GM21367 (cell line): ENCODE measurements around the gene CDH23.

Source experiments
- ATAC-seq: cut with Tn5 transposase; IDR thresholded peaks from one replicate; pipeline ENCODE4 v1.9.1; 2021; ENCODE audit not compliant: unreplicated experiment

CDH23 gene

DNA sequence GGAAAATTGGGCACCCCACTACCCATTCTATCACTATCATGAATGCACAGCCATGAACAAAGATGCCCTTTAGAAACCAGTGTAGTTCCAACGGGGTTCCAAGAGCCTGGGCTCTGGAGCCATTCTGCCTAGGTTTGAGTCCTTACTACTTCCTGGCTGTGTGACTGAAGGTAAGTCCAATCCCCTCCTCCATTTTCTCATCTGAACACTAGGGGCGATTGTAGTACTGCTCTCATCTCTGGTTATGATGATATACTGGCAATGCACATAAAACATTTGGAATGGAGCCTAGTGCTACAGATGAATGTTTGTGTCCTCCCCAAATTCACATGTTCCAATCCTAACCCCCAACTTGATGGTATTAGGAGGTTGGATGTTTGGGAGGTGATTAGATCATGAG, 28.1 kb upstream of the CDH23 start:
- no peak for ATAC-seq

DNA sequence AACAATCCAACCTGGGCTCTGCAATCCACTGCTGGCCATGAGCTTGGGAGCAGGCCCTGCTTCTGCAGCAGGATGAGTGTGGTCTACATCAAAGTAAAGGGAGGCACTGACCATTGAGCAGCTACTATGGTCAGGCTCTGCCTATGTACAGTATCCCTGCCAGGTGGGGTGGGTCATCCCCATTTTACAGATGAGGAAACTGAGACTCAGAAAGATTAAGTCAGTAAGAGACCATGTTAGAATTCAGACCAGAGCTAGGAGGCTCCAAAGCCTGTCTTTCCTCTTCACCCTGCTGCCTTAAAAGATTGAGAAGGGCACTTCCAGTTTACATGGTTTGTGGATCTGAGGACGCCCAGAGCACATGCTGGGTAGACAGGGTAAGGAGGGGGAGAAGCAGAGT, 27.1 kb upstream of the CDH23 start:
- no peak for ATAC-seq

DNA sequence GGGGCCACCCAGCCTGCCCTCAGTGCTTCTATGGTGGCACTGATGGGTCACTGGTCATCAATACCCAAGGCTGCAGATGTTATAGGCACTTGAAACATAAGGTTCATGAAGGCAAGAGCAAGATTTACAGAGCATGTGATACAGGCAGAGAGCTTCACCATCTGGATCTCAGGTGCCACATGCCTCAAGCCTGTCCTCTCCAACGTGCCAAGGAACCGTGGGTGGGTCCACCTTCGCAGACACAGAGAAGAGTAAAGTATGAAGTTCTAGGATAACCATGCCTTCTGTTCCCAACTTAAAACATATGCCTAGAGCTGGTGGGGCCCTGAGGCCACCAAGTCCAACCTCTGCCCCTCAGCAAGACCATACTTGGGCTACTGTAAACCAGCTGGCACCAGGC, 26.7 kb upstream of the CDH23 start:
- no peak for ATAC-seq

GRCh38 chr10:71371750-71372166, 25.0 kb upstream of the CDH23 start:
- peak; percentile 40 for ATAC-seq

DNA sequence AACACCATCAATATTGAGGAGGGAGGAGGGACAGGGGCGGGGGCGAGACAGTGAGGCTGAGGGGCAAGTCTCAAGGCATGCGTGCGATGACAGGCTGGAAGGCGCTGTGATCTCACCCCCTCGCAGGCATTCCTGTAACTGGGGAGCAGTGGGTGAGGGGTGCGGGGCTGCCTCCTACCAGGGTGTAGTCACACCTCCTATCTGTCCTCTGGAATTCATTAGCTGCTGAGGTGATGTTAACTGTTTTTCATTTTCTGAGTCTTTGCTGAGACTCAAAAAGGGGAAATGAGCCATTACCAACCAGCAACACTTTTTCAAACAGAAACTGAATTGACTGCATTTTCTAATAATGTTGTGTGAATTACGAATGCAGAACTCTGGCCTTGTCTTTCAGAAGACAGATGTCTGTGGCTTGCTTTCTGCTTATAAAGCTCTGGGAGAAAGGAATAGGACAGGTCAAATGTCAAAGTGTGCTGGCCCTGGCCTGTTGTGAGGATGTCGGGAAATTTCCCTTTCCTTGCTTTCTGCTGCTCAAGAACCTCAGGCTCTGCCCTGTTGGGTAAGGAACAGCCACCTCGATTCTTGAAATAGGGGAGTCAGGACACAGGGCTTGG, 23.7 kb upstream of the CDH23 start:
- peak; percentile 52 for ATAC-seq

GRCh38 chr10:71374481-71375233, 22.1 kb upstream of the CDH23 start:
- no peak for ATAC-seq

DNA sequence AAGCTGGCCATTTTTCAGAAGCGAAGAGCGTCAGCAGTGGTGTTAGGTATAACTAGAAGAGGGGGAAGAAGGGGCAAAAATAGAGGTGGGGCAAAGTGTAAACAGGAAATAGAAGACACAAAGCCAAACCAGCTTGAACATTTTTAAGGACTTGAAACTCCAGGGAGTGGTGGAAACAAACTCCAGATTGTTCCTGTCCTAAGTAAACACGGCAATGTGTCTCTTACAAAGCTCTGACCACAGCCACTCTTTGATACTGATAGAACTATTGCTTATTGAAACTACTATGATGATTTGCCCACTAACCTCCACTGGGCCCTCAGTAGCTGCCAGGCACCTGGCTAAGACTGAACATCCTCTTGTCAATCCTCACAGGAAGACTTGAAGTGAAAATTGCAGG, 20.8 kb upstream of the CDH23 start:
- no peak for ATAC-seq

DNA sequence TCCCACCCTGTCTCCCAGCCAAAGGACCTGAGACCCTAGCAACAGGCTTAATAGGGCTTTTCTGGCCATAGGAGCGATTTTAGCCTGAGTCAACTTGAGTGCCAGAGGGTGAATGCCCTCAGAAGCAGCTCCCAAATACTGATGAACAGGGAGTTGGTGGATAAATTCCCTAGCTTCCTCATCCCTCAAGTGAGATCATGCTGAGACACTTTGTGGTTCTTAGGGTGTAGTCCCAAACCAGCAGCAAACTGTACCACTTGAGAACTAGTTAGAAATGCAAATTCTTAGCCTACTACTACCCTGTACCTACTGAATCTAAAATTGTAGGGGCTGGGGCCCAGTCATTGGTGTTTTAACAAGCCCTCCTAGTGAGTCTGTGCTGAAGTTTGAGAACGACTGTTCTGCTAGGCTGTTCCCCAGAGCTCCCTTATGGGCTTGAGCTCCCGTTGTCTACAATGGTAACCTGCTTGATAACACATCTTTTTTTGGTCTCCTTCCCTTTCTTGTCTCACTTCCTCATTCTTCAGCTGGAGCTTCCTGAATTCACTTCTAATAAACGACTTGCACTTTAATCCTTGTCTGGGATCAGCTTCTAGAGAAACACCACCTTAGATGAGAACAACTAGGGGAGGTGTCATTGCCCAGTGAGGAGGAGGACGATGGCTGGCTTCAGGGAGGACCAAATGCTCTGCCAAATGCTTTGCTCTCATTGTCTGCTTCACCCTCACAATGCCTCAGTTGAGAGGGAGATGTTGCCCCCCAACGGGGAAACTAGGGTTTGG, 18.2 kb upstream of the CDH23 start:
- ATAC-seq, result no peak

DNA sequence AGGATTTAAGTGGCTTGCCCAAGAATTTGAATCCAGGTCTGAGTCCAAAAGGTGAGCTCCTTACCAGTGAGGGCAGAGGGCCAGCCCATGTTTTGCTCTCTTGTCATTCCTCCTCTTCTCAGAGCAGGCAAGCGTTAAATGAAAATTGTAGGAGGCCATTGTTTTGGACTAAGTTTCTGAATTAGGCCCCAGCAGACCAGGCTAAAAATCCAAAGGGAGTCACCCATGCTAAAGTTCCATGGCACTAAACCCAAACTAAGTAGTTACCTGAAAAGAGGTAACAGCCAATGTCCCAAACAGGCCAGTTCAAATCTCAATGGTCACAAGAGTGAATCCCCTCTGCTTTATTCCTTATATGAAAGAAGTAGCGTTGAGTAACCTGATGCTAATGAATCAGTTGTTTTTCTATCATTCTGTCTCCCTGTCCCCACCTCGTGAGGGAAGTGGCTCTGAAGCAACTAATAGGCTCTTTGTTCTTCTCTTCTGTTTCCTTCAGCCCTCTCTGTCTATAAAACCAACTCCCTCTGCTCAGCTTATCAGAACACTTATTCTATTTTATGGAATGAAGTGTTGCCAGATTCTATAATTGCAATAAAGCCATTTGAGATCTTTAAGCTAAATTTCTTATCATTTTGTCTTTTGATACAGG, 17.5 kb upstream of the CDH23 start:
- no peak for ATAC-seq

GRCh38 chr10:71380841-71381240, 15.9 kb upstream of the CDH23 start:
- no peak for ATAC-seq

- no peak for ATAC-seq
Measured at GRCh38 chr10:71381611-71382010, 15.1 kb upstream of the CDH23 start.

DNA sequence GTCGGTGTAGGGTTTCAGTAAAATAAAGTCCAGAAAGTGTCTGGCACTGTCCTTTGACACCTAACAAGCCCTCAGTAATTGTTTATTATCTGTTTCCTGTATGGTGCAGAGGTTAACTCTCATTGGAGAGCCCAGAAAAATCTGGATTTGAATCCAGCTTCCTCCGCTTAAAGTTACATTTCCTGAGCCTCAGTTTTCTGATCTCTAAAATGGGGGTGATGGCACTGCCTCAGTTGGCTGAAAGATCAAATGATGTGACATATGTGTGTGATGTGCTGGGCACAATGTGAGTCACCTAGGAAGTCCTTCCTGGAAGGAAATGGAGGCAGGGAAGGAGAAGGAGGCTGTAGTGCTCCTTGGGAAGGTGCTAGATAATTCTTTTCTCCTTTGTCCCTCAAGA, 14.7 kb upstream of the CDH23 start:
- no peak for ATAC-seq

GRCh38 chr10:71382757-71383156, 14.0 kb upstream of the CDH23 start:
- ATAC-seq, result no peak

- no peak for ATAC-seq
Measured at GRCh38 chr10:71383972-71384687, 12.6 kb upstream of the CDH23 start.

- no peak for ATAC-seq
Measured at GRCh38 chr10:71388171-71388570, 8.5 kb upstream of the CDH23 start.

GRCh38 chr10:71388583-71389310, 8.0 kb upstream of the CDH23 start:
- ATAC-seq, result no peak

DNA sequence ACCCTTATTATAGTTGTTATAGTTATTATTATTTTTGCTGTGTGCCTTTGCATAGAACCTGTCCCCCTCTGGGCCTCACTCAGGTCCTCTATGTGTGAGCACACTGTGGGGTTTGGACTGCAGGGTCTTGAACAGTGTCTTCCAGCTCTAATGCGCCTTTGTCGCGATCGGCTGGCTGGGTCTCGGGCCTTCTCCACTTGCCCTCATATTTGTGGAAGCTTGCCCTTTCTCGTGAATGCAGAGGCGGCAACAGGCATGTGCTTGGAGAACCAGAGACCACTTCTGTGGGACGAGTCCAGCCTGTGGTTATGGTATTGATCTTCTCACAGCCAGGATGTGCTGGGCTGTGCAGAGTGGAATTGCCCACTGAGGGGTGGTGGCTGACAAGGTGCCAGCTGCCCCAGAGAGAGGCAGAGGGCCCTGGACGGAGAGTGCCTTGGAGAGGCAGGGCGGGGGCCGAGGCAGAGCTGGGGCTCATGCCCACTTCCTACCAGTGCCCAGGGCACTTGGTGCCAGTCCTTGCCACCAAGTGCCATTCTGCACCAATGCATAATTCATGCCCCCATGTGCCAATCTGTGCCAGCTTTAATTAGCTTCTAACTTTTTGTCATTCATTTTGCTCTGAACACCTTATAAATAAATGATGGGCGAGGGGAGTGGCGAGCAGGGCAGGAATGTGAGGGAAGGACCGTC, 6.8 kb upstream of the CDH23 start:
- no peak for ATAC-seq

DNA sequence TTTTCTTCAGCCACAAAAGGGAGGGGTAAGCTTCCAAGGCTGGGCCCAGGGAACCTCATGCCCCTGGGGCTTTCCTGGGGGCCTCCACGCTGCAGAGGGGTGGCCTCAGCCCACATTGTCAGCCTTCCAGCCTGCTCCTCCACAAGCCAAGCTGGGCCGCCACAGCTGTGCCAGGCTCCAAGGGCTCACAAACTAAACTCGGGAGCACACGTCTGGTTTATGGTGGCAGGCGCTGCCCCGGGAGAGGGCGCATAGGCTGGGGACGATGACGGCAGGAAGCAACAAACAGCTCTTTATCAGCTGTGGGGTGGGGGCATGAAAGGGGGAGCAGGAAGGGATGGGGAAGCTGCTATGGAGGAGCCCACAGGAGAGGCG, 6.3 kb upstream of the CDH23 start:
- no peak for ATAC-seq

GRCh38 chr10:71390921-71391690, 5.6 kb upstream of the CDH23 start:
- ATAC-seq, result no peak
